Right lobe of liver (tissue), 4 donors: ENCODE data around the gene OPN1SW.

Experiments
- CTCF ChIP-seq, 4 donors: fragments of 200-600 bp in 3 of 4; fragments of 450-650 bp in 1 of 4; IDR thresholded peaks; one replicate each; pipeline versions ENCODE4 v1.5.1 to v1.8.0; 2016 to 2022; ENCODE audit warnings: antibody characterized with exemption in 4 of 4, mild to moderate bottlenecking in 2 of 4
- POLR2A ChIP-seq: fragments of 450-650 bp; IDR thresholded peaks from one replicate; pipeline ENCODE4 v1.6.1; 2017; ENCODE audit warnings: antibody characterized with exemption, mild to moderate bottlenecking
- donor health status: DM: no; HTN: no; CAD: no.
- donor health status: DM: no; HTN: no; CAD: no.
- donor health status: DM: no; HTN: yes; CAD: no.

- TF ChIP-seq CTCF (IDR thresholded peaks at IDR 0.05) (no peak), POLR2A (no peak)
These were observed 46.1 kb downstream of the OPN1SW start for GRCh38 chr7:128729494-128729893.
